IMR-90 (cell line): ENCODE data around the gene LAMA5.

ENCODE experiments used
- BHLHE40 ChIP-seq: fragments of 150-350 bp; IDR thresholded peaks from 2 replicates; pipeline ENCODE4 v1.6.1; 2016; ENCODE audit warnings: mild to moderate bottlenecking, low read depth, low read length
- CEBPB ChIP-seq: IDR thresholded peaks from 2 replicates; pipeline ENCODE4 v1.6.1; 2012; ENCODE audit warnings: low read depth, low read length, improper control_type of control experiment
- CTCF ChIP-seq: conservative IDR thresholded peaks from 2 replicates; pipeline ENCODE4 v1.5.1; 2012; ENCODE audit warnings: mild to moderate bottlenecking, low read depth, low read length, improper control_type of control experiment
- FOS ChIP-seq: fragments of 150-350 bp; IDR thresholded peaks from 2 replicates; pipeline ENCODE4 v1.6.1; 2016; ENCODE audit warnings: low read depth, low read length
- MAFK ChIP-seq: IDR thresholded peaks from 2 replicates; pipeline ENCODE4 v1.6.1; 2012; ENCODE audit warnings: low read depth, low read length, improper control_type of control experiment
- MAZ ChIP-seq: IDR thresholded peaks from 2 replicates; pipeline ENCODE4 v1.6.1; 2012; ENCODE audit warnings: low read depth, mild to moderate bottlenecking, low read length, improper control_type of control experiment, moderate library complexity, borderline replicate concordance
- POLR2A ChIP-seq: IDR thresholded peaks from 2 replicates; pipeline ENCODE4 v1.6.1; 2012; ENCODE audit warnings: mild to moderate bottlenecking, low read depth, low read length
- RAD21 ChIP-seq: IDR thresholded peaks from 2 replicates; pipeline ENCODE4 v1.6.1; 2012; ENCODE audit warnings: low read length, improper control_type of control experiment
- RCOR1 ChIP-seq: IDR thresholded peaks from 2 replicates; pipeline ENCODE4 v1.6.1; 2012; ENCODE audit warnings: mild to moderate bottlenecking, low read length, improper control_type of control experiment; ENCODE audit not compliant: insufficient replicate concordance

- TF ChIP-seq MAZ (no peak), CTCF (no peak), RAD21 (no peak), FOS (peak; percentile 7; the same call in 1 of the 2 replicates), POLR2A (no peak), CEBPB (peak; percentile 66), BHLHE40 (peak; percentile 63; the same call in 1 of the 2 replicates), RCOR1 (no peak), MAFK (no peak)
Observed at GRCh38 chr20:62344782-62345181, 22.3 kb downstream of the LAMA5 start.
